Neural progenitor cell (in vitro differentiated cells): ENCODE results near the gene CLCN6. TPM values are rescaled to one million over a fixed set of nuclear protein-coding genes. Genes with fewer than 3 reads are reported as not detected.

Source experiments
- DNase-seq: peaks from one replicate; pipeline ENCODE4 v3.0.0-alpha.2; 2016; ENCODE audit warnings: low spot score
- H2AFZ ChIP-seq: fragments of 200-600 bp; sonication (generic); replicated peaks from 2 replicates; pipeline ENCODE4 v1.6.1; 2016; ENCODE audit warnings: antibody characterized with exemption
- H3F3A ChIP-seq: fragments of 200-600 bp; sonication (generic); 2 replicates; pipeline ENCODE4 v1.6.1; 2016; ENCODE audit warnings: antibody characterized with exemption, low read depth
- H3K27ac ChIP-seq: fragments of 200-600 bp; sonication (generic); 2 replicates; pipeline ENCODE4 v1.5.1; 2016; ENCODE audit warnings: mild to moderate bottlenecking
- H3K27me3 ChIP-seq: fragments of 200-600 bp; sonication (generic); 2 replicates; pipeline ENCODE4 v1.6.1; 2016; ENCODE audit warnings: mild to moderate bottlenecking, moderate library complexity
- H3K36me3 ChIP-seq: fragments of 200-600 bp; sonication (generic); 2 replicates; pipeline ENCODE4 v1.5.1; 2016
- H3K4me1 ChIP-seq: fragments of 200-600 bp; sonication (generic); 2 replicates; pipeline ENCODE4 v1.6.1; 2016; ENCODE audit warnings: mixed run types
- H3K4me2 ChIP-seq: fragments of 200-600 bp; sonication (generic); 2 replicates; pipeline ENCODE4 v1.6.1; 2016
- H3K4me3 ChIP-seq: fragments of 200-600 bp; sonication (generic); 2 replicates; pipeline ENCODE4 v1.5.1; 2016
- H3K79me2 ChIP-seq: fragments of 200-600 bp; sonication (generic); 2 replicates; pipeline ENCODE4 v1.6.1; 2016; ENCODE audit warnings: low read depth
- H3K9ac ChIP-seq: fragments of 200-600 bp; sonication (generic); 2 replicates; pipeline ENCODE4 v1.6.1; 2016
- H3K9me3 ChIP-seq: fragments of 200-600 bp; sonication (generic); 2 replicates; pipeline ENCODE4 v1.5.1; 2016; ENCODE audit warnings: low read depth
- H4K20me1 ChIP-seq: fragments of 200-600 bp; sonication (generic); 2 replicates; pipeline ENCODE4 v1.6.1; 2016; ENCODE audit warnings: low read depth
- H3K27ac Mint-ChIP-seq: 3 replicates; pipeline ENCODE4 v1.8.0; 2021; ENCODE audit warnings: mixed read lengths
- H3K27me3 Mint-ChIP-seq: 2 replicates; pipeline ENCODE4 v1.8.0; 2022; ENCODE audit warnings: low read depth, mild to moderate bottlenecking, inconsistent platforms, moderate library complexity, mixed read lengths; ENCODE audit not compliant: insufficient read depth
- H3K36me3 Mint-ChIP-seq: 3 replicates; pipeline ENCODE4 v1.8.0; 2021; ENCODE audit warnings: mixed read lengths
- H3K4me1 Mint-ChIP-seq: 3 replicates; pipeline ENCODE4 v1.8.0; 2021; ENCODE audit warnings: mixed read lengths
- H3K4me3 Mint-ChIP-seq: 3 replicates; pipeline ENCODE4 v1.8.0; 2021; ENCODE audit warnings: mild to moderate bottlenecking, moderate library complexity, mixed read lengths
- H3K9me3 Mint-ChIP-seq: 3 replicates; pipeline ENCODE4 v1.8.0; 2020; ENCODE audit warnings: mixed read lengths
- EZH2 ChIP-seq: fragments of 200-600 bp; sonication (generic); IDR thresholded peaks from 2 replicates; pipeline ENCODE4 v1.6.1; 2017; ENCODE audit warnings: antibody characterized with exemption, mild to moderate bottlenecking, moderate library complexity
- EZH2phosphoT487 ChIP-seq: fragments of 200-600 bp; sonication (generic); IDR thresholded peaks from 2 replicates; pipeline ENCODE4 v1.6.1; 2017; ENCODE audit warnings: antibody characterized with exemption
- total RNA-seq: library from RNA; depleted of rRNA; stranded (reverse); fragments of >200 nt; gene quantifications from 2 replicates; pipeline ENCODE4 v1.2.3, GENCODE V29; 2015; ENCODE audit warnings: low replicate concordance
- TF ChIP-seq, protein P1 (sequence below): fragments of 200-600 bp; sonication (generic); IDR thresholded peaks from 2 replicates; pipeline ENCODE4 v1.5.1; 2017; ENCODE audit warnings: antibody characterized with exemption, mild to moderate bottlenecking

CLCN6 gene
- total RNA-seq, 1 donor from 2014 or later: 10.3 TPM

DNA sequence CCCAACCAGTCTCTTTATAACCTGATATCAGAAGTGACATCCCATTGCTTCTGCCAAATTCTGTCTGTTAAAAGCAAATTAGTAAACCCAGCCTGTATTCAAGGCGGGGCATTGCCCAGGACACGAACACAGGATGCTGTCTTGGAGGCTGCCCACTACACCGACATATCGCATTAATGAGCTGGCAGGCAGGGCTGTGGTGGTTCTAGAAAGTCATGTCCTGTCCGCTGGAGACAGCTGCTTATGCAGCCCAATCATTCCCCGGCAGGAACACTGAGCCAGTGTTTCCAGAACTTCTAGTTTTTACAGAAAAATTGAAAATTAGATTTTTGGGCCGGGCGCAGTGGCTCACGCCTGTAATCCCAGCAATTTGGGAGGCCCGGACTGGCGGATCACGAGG, 24.7 kb upstream of the CLCN6 start:
- Histone ChIP-seq H3K79me2 (no peaks in the 10 kb centered on the region), H3K4me1 (peaks cover 3% of the 10 kb centered on the region), H4K20me1 (no peaks in the 10 kb centered on the region), H3K4me3 (no peak overlapping the region), H3K36me3 (no peaks in the 10 kb centered on the region), H2AFZ (no peak overlapping the region), H3K27me3 (no peaks in the 10 kb centered on the region), H3K4me2 (no peak overlapping the region), H3F3A (peaks cover 3% of the 10 kb centered on the region), H3K27ac (no peak overlapping the region), H3K9ac (no peak overlapping the region), H3K9me3 (no peaks in the 10 kb centered on the region)
- Mint-ChIP-seq H3K9me3 (no peaks in the 10 kb centered on the region), H3K4me1 (peaks cover 7% of the 10 kb centered on the region), H3K27me3 (peaks cover 4% of the 10 kb centered on the region), H3K36me3 (no peaks in the 10 kb centered on the region), H3K27ac (peak overlapping the region; percentile 33), H3K4me3 (no peak overlapping the region)
- DNase-seq: no peak
- TF ChIP-seq, protein P1, sequence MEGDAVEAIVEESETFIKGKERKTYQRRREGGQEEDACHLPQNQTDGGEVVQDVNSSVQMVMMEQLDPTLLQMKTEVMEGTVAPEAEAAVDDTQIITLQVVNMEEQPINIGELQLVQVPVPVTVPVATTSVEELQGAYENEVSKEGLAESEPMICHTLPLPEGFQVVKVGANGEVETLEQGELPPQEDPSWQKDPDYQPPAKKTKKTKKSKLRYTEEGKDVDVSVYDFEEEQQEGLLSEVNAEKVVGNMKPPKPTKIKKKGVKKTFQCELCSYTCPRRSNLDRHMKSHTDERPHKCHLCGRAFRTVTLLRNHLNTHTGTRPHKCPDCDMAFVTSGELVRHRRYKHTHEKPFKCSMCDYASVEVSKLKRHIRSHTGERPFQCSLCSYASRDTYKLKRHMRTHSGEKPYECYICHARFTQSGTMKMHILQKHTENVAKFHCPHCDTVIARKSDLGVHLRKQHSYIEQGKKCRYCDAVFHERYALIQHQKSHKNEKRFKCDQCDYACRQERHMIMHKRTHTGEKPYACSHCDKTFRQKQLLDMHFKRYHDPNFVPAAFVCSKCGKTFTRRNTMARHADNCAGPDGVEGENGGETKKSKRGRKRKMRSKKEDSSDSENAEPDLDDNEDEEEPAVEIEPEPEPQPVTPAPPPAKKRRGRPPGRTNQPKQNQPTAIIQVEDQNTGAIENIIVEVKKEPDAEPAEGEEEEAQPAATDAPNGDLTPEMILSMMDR: no peak
- no peak for TF ChIP-seq EZH2
- TF ChIP-seq EZH2phosphoT487: no peak

DNA sequence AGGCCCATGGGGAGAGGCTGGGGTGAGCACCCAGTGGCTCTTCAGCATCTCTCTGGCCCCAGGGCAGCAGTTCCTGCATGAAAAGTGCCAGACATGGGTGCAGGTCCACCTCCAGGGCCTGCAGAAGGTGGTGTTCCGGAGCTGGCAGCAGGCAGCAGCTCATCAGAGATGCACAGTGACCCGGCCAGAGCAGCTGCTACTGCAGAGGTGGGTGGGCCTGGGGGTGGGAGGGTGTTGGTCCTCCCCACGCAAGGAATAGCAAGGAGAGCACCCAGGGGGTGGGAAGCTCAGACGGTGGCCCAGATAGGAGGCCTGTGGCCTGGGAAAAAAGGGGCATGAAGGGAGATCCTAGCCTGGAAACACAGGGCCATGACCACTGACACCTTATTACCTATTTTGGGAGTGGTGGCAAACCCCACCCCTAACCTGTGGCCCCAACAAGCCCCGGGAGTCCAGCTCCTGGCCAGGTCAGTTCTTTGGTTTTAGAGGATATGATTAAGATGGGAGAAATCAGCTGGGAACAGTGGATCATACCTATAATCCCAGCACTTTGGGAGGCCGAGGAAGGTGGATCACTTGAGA, 23.8 kb upstream of the CLCN6 start:
- Mint-ChIP-seq H3K27me3 (peaks cover 4% of the 10 kb centered on the region), H3K27ac (no peak overlapping the region), H3K9me3 (no peaks in the 10 kb centered on the region), H3K36me3 (no peaks in the 10 kb centered on the region), H3K4me1 (peaks cover 13% of the 10 kb centered on the region), H3K4me3 (no peak overlapping the region)
- DNase-seq: no peak
- Histone ChIP-seq H3K79me2 (no peaks in the 10 kb centered on the region), H2AFZ (no peak overlapping the region), H3K36me3 (no peaks in the 10 kb centered on the region), H3K27me3 (no peaks in the 10 kb centered on the region), H3K9me3 (no peaks in the 10 kb centered on the region), H3K4me1 (peaks cover 8% of the 10 kb centered on the region), H3K4me3 (no peak overlapping the region), H3K27ac (no peak overlapping the region), H3F3A (peaks cover 7% of the 10 kb centered on the region), H3K4me2 (no peak overlapping the region), H3K9ac (no peak overlapping the region), H4K20me1 (no peaks in the 10 kb centered on the region)
- TF ChIP-seq EZH2 (no peak), EZH2phosphoT487 (no peak)
- TF ChIP-seq, protein P1: no peak

DNA sequence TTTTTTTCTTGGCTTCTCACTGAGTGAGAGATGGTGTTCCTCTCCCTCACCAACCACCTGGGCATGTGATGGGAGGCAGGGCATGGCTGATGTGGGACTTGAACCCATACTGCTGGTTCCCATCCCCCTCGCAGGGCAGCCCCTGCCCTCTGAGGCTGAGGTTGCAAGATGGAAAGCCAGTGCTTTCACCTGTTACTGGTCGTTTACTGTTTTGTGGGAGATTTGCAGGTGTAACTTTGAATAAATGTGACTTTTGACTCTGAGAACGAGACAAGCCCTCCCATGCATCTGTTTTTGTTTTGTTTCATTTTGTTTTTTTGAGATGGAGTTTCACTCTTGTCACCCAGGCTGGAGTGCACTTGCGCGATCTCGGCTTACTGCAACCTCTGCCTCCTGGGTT, 22.4 kb upstream of the CLCN6 start:
- Histone ChIP-seq H3K9me3 (no peaks in the 10 kb centered on the region), H3K27me3 (no peaks in the 10 kb centered on the region), H3K4me3 (no peak overlapping the region), H3K4me2 (no peak overlapping the region), H3K9ac (no peak overlapping the region), H3F3A (peaks cover 13% of the 10 kb centered on the region), H3K4me1 (peaks cover 15% of the 10 kb centered on the region), H2AFZ (no peak overlapping the region), H3K36me3 (no peaks in the 10 kb centered on the region), H3K79me2 (no peaks in the 10 kb centered on the region), H4K20me1 (no peaks in the 10 kb centered on the region), H3K27ac (no peak overlapping the region)
- Mint-ChIP-seq H3K9me3 (no peaks in the 10 kb centered on the region), H3K4me1 (peaks cover 13% of the 10 kb centered on the region), H3K27me3 (peaks cover 4% of the 10 kb centered on the region), H3K27ac (no peak overlapping the region), H3K36me3 (no peaks in the 10 kb centered on the region), H3K4me3 (no peak overlapping the region)
- TF ChIP-seq EZH2phosphoT487 (no peak), EZH2 (no peak)
- TF ChIP-seq, protein P1: no peak
- no peak for DNase-seq
